Measurements from ENCODE around the gene DNAJC13. TPM values are rescaled to one million over a fixed set of nuclear protein-coding genes. Genes with fewer than 3 reads are reported as not detected.
"Not testable (repeated sequence)": the region's sequence is repeated elsewhere in the genome, so short reads cannot be mapped to it uniquely, and the experiment has no call there.

The DNAJC13 gene, protein sequence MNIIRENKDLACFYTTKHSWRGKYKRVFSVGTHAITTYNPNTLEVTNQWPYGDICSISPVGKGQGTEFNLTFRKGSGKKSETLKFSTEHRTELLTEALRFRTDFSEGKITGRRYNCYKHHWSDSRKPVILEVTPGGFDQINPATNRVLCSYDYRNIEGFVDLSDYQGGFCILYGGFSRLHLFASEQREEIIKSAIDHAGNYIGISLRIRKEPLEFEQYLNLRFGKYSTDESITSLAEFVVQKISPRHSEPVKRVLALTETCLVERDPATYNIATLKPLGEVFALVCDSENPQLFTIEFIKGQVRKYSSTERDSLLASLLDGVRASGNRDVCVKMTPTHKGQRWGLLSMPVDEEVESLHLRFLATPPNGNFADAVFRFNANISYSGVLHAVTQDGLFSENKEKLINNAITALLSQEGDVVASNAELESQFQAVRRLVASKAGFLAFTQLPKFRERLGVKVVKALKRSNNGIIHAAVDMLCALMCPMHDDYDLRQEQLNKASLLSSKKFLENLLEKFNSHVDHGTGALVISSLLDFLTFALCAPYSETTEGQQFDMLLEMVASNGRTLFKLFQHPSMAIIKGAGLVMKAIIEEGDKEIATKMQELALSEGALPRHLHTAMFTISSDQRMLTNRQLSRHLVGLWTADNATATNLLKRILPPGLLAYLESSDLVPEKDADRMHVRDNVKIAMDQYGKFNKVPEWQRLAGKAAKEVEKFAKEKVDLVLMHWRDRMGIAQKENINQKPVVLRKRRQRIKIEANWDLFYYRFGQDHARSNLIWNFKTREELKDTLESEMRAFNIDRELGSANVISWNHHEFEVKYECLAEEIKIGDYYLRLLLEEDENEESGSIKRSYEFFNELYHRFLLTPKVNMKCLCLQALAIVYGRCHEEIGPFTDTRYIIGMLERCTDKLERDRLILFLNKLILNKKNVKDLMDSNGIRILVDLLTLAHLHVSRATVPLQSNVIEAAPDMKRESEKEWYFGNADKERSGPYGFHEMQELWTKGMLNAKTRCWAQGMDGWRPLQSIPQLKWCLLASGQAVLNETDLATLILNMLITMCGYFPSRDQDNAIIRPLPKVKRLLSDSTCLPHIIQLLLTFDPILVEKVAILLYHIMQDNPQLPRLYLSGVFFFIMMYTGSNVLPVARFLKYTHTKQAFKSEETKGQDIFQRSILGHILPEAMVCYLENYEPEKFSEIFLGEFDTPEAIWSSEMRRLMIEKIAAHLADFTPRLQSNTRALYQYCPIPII (N-terminal part only)
- 10 to 100 TPM; 36.3 to 39.5 TPM for total RNA-seq

DNA sequence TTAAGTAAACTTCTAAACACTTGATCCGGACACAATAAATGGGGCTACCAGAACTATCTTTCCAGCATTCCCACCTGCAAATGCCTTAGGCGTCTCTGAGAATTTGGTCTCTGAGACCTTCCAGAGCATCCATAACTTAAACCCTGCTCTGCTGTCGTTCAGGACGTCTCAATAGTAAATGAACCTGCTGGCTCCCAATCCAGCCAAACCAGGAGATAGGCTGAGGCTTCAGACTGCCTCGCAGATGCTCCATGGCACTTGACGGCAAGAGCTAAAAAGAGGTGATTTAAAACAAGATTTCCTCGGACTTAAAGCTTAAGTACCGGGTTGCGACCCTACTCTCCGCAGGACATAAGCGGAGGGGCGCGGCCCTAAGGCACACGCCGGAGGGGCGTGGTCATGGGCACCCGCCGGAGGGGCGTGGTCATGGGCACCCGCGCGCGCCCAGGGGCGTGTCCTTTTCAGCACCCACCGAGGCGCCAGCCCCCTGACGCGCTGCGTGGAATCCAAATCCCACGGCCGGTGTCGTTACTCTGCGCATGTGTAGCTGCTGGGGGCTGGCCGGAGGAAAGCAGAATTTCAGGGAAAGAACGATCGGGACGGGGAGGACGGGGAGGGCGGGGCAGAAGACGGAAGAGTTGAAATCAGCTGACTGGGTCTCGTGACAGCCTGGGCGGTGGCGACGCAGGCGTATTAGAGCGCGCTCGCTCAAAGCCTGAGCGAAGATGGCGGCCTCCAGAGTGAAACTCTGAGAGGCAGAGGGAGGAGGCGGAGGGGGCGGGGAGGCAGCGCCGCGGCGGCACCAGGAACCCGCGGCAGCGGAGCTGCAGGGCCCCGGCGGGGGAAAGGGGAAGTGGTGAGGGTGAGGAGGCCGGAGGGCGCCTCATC, at the start of gene DNAJC13:
DNAJC13 (plus strand) TSS at position 696 of the 888 bp plus-strand sequence. CDS start 17,049 bp downstream, outside the sequence.
- Mint-ChIP-seq H3K4me1 (ENCODE audit: low read depth) (peaks cover 46% of the 10 kb centered on the region), H3K4me3 (peak within 1 kb of the TSS; percentile 93 to 100), H3K9me3 (no peaks in the 10 kb centered on the region), H3K27ac (peak within 1 kb of the TSS; percentile 96), H3K36me3 (ENCODE audit: insufficient read depth in 2 of 2) (peaks cover 4 to 6% of the 10 kb centered on the region in 2 donors), H3K27me3 (ENCODE audit: low read depth) (no peaks in the 10 kb centered on the region)
- ATAC-seq (replicated peaks in 1 of 2), result peak; percentile 96
- DNase-seq, result peak; percentile 89 to 95

DNA sequence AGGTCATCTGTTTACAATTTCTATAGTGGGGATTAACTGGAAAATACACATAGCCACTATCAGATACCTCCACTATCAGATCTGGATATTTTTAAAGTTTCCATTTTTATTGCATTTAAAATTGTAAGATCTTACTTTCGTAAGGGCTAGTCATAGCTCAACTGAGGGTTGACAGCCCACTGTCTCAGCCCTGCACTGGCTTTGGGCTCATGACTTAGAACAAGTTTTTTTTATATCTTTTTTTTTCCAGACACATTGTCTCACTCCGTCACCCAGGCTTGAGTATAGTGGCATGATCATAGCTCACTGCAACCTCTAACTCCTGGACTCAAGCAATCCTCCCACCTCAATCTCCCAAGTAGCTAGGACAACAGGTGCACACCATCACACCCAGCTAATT, 48.8 kb upstream of the DNAJC13 start:
- Mint-ChIP-seq H3K4me1 (ENCODE audit: low read depth) (peaks cover 8% of the 10 kb centered on the region), H3K27me3 (ENCODE audit: low read depth) (peaks cover 18% of the 10 kb centered on the region), H3K9me3 (no peaks in the 10 kb centered on the region), H3K27ac (no peak overlapping the region), H3K36me3 (ENCODE audit: insufficient read depth in 2 of 2) (no peaks in the 10 kb centered on the region), H3K4me3 (peak overlapping the region in 1 of 2 donors; percentile 3)
- DNase-seq (no peak), ATAC-seq (replicated peaks in 1 of 2) (peak; percentile 59 to 73)

DNA sequence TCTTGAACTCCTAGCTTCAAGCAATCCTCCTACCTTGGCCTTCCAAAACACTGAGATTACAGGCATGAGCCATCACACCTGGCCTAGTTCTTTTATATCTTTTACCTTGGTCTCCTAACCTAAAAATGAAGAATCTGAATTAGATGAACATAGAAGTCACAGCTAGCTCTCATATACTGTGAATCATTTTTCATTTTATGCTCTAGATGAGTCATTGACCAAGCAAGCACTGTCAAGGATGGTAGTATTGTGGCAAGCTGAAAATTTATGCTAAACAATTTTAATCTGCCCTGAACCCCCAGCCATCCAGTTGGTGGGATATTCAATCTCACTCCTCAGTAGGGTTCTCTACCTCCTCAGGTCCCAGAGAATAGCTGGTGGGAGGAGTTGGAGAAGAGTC, 48.3 kb upstream of the DNAJC13 start:
- peak overlapping the region in 1 of 2 donors; percentile 3 for H3K4me3 Mint-ChIP-seq
- no peaks in the 10 kb centered on the region for H3K9me3 Mint-ChIP-seq
- peak; percentile 82 to 88 for ATAC-seq (replicated peaks in 1 of 2)
- no peak for DNase-seq
- peaks cover 18% of the 10 kb centered on the region for H3K27me3 Mint-ChIP-seq (ENCODE audit: low read depth)
- H3K4me1 Mint-ChIP-seq (ENCODE audit: low read depth), result peaks cover 8% of the 10 kb centered on the region
- no peaks in the 10 kb centered on the region for H3K36me3 Mint-ChIP-seq (ENCODE audit: insufficient read depth in 2 of 2)
- no peak overlapping the region for H3K27ac Mint-ChIP-seq

DNA sequence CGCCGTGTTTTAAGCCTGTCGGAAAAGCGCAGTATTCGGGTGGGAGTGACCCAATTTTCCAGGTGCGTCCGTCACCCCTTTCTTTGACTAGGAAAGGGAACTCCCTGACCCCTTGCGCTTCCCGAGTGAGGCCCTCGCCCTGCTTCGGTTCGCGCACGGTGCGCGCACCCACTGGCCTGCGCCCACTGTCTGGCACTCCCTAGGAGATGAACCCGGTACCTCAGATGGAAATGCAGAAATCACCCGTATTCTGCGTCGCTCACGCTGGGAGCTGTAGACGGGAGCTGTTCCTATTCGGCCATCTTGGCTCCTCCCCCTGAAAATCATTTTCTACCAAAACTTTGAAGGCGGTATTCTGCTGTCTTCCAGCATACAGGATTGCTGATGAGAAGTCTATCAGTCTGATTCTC, 40.4 kb upstream of the DNAJC13 start:
- not testable (repeated sequence) for H3K9me3 Mint-ChIP-seq; H3K27ac Mint-ChIP-seq; DNase-seq; H3K36me3 Mint-ChIP-seq (ENCODE audit: insufficient read depth in 2 of 2); H3K4me1 Mint-ChIP-seq (ENCODE audit: low read depth); ATAC-seq (replicated peaks in 1 of 2)
- H3K4me3 Mint-ChIP-seq, result peak overlapping the region in 1 of 2 donors; percentile 36
- peaks cover 18% of the 10 kb centered on the region for H3K27me3 Mint-ChIP-seq (ENCODE audit: low read depth)

DNA sequence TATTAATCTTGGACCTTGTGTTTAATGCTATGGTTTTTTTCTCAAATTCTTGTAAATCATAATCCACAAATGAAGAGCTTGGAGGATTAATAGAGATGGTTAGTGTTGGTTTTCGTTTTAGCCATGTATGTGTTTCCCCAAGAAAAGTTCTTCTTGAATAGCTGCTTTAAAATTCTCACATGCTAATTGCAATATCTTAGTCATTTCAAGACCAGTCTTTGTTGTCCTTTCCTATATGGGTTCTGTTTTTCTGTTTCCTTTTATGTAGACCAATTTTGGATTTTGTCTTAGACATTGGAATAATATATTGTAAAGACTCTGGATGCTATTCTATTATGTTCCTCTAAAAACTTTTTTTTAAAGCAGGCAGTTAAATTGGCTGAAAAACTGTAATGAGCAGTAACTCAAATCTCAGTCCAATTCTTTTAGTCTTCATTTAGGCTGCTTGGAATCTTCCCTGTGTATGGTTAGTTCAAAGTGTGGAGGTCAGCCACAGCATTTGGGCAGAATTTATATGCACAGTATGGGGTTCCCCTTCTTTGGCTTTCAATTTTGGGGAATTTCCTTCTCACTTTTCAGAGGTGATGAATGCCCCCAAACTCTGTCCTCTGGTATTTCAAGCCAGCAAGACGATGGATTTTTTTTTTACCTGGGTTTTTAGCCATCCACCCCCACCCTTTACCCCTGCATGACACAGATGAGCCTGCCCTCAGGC, 39.1 kb upstream of the DNAJC13 start:
- Mint-ChIP-seq H3K4me1 (ENCODE audit: low read depth) (no peaks in the 10 kb centered on the region), H3K9me3 (peaks cover 0 to 2% of the 10 kb centered on the region in 2 donors), H3K27ac (no peak overlapping the region), H3K4me3 (no peak overlapping the region), H3K27me3 (ENCODE audit: low read depth) (peaks cover 18% of the 10 kb centered on the region), H3K36me3 (ENCODE audit: insufficient read depth in 2 of 2) (no peaks in the 10 kb centered on the region)
- ATAC-seq (replicated peaks in 1 of 2), result no peak
- no peak for DNase-seq

GRCh38 chr3:132378846-132379245, 38.5 kb upstream of the DNAJC13 start:
- H3K27me3 Mint-ChIP-seq (ENCODE audit: low read depth), result peaks cover 18% of the 10 kb centered on the region
- no peak overlapping the region for H3K4me3 Mint-ChIP-seq
- DNase-seq (no peak), ATAC-seq (replicated peaks in 1 of 2) (no peak)
- no peak overlapping the region for H3K27ac Mint-ChIP-seq
- H3K36me3 Mint-ChIP-seq (ENCODE audit: insufficient read depth in 2 of 2), result no peaks in the 10 kb centered on the region
- peaks cover 0 to 2% of the 10 kb centered on the region in 2 donors for H3K9me3 Mint-ChIP-seq
- no peaks in the 10 kb centered on the region for H3K4me1 Mint-ChIP-seq (ENCODE audit: low read depth)

GRCh38 chr3:132380920-132381319, 36.4 kb upstream of the DNAJC13 start:
- no peak for ATAC-seq (replicated peaks in 1 of 2)
- no peaks in the 10 kb centered on the region for H3K4me1 Mint-ChIP-seq (ENCODE audit: low read depth)
- H3K4me3 Mint-ChIP-seq, result no peak overlapping the region
- H3K27me3 Mint-ChIP-seq (ENCODE audit: low read depth), result peaks cover 18% of the 10 kb centered on the region
- no peak overlapping the region for H3K27ac Mint-ChIP-seq
- no peaks in the 10 kb centered on the region for H3K9me3 Mint-ChIP-seq
- no peak for DNase-seq
- no peaks in the 10 kb centered on the region for H3K36me3 Mint-ChIP-seq (ENCODE audit: insufficient read depth in 2 of 2)

GRCh38 chr3:132381348-132381944, 35.9 kb upstream of the DNAJC13 start:
- ATAC-seq (replicated peaks in 1 of 2) (no peak), DNase-seq (no peak)
- H3K9me3 Mint-ChIP-seq, result no peaks in the 10 kb centered on the region
- H3K36me3 Mint-ChIP-seq (ENCODE audit: insufficient read depth in 2 of 2), result no peaks in the 10 kb centered on the region
- H3K4me1 Mint-ChIP-seq (ENCODE audit: low read depth), result no peaks in the 10 kb centered on the region
- no peak overlapping the region for H3K27ac Mint-ChIP-seq
- peaks cover 18% of the 10 kb centered on the region for H3K27me3 Mint-ChIP-seq (ENCODE audit: low read depth)
- no peak overlapping the region for H3K4me3 Mint-ChIP-seq

DNA sequence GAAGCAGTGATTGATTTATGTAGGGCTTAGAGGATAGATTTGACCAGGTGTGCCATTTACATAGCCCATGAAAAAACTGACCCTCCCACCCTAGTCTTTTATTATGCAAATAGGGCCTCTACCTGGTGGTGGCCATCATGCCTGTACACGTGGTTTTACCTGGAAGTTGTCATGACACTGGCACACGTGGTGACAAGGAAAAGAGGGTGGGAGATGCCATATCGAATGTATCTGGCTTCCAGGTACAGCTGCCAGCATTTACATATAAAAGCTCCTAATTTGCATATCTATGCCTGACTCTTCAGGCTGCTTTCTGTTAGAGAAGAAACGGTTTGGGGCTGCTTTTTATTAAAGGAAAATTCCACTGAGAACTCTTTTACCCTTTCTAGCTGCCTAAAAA, 35.0 kb upstream of the DNAJC13 start:
- Mint-ChIP-seq H3K9me3 (no peaks in the 10 kb centered on the region), H3K27ac (no peak overlapping the region), H3K4me3 (no peak overlapping the region), H3K27me3 (ENCODE audit: low read depth) (peaks cover 18% of the 10 kb centered on the region), H3K4me1 (ENCODE audit: low read depth) (no peaks in the 10 kb centered on the region), H3K36me3 (ENCODE audit: insufficient read depth in 2 of 2) (no peaks in the 10 kb centered on the region)
- DNase-seq (no peak), ATAC-seq (replicated peaks in 1 of 2) (no peak)

DNA sequence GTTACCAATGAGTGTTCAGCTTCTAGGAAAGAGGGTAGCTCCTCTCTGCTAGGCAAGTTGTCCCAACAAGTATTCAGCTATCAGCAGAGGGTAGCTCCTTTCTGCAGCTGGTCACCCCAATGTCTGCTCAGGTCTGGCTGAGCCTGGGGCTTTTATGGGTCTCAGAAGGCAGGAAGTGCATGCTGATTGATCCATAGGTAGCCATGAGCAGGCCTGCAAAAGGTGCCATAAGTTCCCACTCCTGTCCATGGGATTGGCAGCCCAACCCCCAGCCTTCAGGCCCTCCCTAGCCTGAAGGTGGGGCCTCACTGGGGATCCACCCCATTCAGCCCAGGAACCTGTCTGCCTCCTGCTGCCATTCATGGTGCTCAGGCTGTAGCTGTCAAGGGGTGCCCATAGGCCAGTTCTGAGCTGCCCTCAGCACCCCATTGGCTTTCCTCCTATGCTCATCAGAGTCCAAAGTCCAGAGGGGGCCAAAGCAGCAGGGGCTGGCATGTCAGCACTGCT, 34.6 kb upstream of the DNAJC13 start:
- Mint-ChIP-seq H3K4me1 (ENCODE audit: low read depth) (no peaks in the 10 kb centered on the region), H3K4me3 (no peak overlapping the region), H3K27ac (no peak overlapping the region), H3K27me3 (ENCODE audit: low read depth) (peaks cover 17% of the 10 kb centered on the region), H3K36me3 (ENCODE audit: insufficient read depth in 2 of 2) (no peaks in the 10 kb centered on the region), H3K9me3 (no peaks in the 10 kb centered on the region)
- DNase-seq (no peak), ATAC-seq (replicated peaks in 1 of 2) (no peak)

DNA sequence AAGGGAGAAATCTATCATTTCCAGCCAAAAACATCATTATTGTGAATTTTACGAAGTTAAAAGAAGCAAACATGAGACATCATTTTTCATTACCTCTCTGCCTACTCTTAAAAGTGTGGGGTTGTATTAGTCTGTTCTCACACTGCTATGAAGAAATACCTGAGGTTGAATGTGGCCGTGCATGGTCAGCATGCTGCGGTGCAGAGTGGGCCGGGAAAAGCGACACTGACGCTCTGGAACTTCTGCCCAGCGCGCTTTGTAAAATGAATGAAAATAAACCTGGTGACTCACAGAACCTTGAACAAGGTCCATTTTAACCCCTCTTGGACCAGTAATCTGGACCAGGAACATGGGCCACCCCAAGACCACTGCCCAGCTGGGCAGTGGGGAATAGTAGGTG, 31.0 kb upstream of the DNAJC13 start:
- Mint-ChIP-seq H3K4me3 (no peak overlapping the region), H3K9me3 (no peaks in the 10 kb centered on the region), H3K27ac (no peak overlapping the region), H3K27me3 (ENCODE audit: low read depth) (no peaks in the 10 kb centered on the region), H3K4me1 (ENCODE audit: low read depth) (no peaks in the 10 kb centered on the region), H3K36me3 (ENCODE audit: insufficient read depth in 2 of 2) (no peaks in the 10 kb centered on the region)
- no peak for DNase-seq
- ATAC-seq (replicated peaks in 1 of 2), result no peak

Data from activated T-cell treated with anti-CD3 and anti-CD28 coated beads, Interleukin-2, amount 50 U/mL, for 72 hours (primary cell).